SU-DHL-6 (cell line): ENCODE results near the gene NTF4.

ENCODE experiments used
- CTCF ChIP-seq: fragments of 200-600 bp; sonication (generic); IDR thresholded peaks from one replicate; pipeline ENCODE4 v1.5.1; 2017; ENCODE audit warnings: antibody characterized with exemption, mild to moderate bottlenecking, low read length, moderate library complexity; ENCODE audit not compliant: insufficient read depth, poor library complexity, severe bottlenecking
- EZH2phosphoT487 ChIP-seq: fragments of 200-600 bp; sonication (generic), shearing (Covaris generic); conservative IDR thresholded peaks from 2 replicates; pipeline ENCODE4 v1.6.1; 2018; ENCODE audit warnings: mild to moderate bottlenecking, antibody characterized with exemption, low read length, moderate library complexity, mixed read lengths

- TF ChIP-seq CTCF (no peak), EZH2phosphoT487 (no peak)
These were observed 6.9 kb downstream of the NTF4 start, which contains the start of gene CGB7 for GRCh38 chr19:49057636-49058234.
